ENCODE data around the gene COX8C.

- no peak for TF ChIP-seq CTCF (IDR thresholded peaks at IDR 0.05)
- TF ChIP-seq POLR2A (IDR thresholded peaks at IDR 0.05): no peak
These were observed 43.3 kb upstream of the COX8C start for GRCh38 chr14:93303659-93304058.
